H1 (cell line): ENCODE results near the gene GADD45B. TPM values are rescaled to one million over a fixed set of nuclear protein-coding genes. Genes with fewer than 3 reads are reported as not detected.

ENCODE experiments used
- CBX5 ChIP-seq: fragments of 300-800, 300-1000 bp; sonication (generic); IDR thresholded peaks from 2 replicates; pipeline ENCODE4 v1.7.1; 2016; ENCODE audit warnings: antibody characterized with exemption, low read length, low read depth
- EGR1 ChIP-seq: IDR thresholded peaks from 2 replicates; pipeline ENCODE4 v1.6.1; 2011; ENCODE audit warnings: low read depth, low read length, borderline replicate concordance
- EP300 ChIP-seq, 2 experiments: IDR thresholded peaks; 1 replicate in 1 of 2; 2 replicates in 1 of 2; pipeline ENCODE4 v1.6.1; 2011 to 2012; ENCODE audit warnings: low read depth in 2 of 2, low read length in 2 of 2, mild to moderate bottlenecking in 2 of 2, borderline replicate concordance in 1 of 2, inconsistent platforms in 1 of 2, moderate library complexity in 1 of 2
- polyA plus RNA-seq, 7 experiments: library from polyadenylated mRNA; depleted of rRNA in 3 of 7; stranded (reverse) in 5 of 7; unstranded in 2 of 7; fragments of >200 nt in 5 of 7; fragments of 200-250 nt in 2 of 7; gene quantifications; 1 replicate in 5 of 7; 2 replicates in 1 of 7; 4 replicates in 1 of 7; pipeline versions ENCODE4 v1.2.1 to v1.2.3, GENCODE V29; 2011 to 2013; ENCODE audit warnings: missing spikeins in 2 of 7, mixed read lengths in 2 of 7
- total RNA-seq: library from RNA; stranded (reverse); fragmentation: NEBNext Ultra II Directional; extraction: Animal tissue kit (Norgen Biotek cat#: 25700); gene quantifications from 2 replicates; pipeline ENCODE4 v1.2.1, GENCODE V29; 2021

GADD45B gene
- total and polyA plus RNA-seq, 2 of the 8 experiments (the other 6 are each of a cell fraction or from before 2014, with no cell fraction given), result 7.4 to 11.4 TPM

DNA sequence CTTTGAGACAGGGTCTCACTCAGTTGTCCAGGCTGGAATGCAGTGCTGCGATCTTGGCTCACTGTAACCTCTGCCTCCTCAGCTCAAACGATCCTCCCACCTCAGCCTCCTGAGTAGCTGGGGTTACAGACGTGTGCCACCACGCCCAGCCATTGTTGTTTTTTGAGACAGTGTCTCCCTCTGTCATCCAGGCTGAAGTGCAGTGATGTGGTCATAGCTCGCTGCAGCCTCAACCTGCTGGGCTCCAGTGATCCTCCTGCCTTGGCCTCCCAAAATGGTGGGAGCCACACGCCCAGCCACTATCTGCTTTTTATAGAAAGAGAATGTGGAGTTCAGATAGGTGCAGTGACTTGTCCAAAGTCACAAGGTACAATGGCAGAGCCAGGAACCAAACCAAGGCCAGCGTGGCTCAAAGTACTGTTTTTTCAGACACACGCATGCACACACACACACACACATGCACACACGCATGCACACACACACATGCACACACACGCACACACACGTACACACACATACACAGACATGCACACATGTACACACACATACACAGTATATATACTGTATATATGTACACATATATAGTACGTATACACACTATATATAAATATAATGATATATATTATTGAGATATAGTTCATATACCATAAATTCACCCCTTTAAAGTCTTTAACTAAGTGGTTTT, 6.6 kb downstream of the GADD45B start (continued):
- no peak for TF ChIP-seq CBX5
- TF ChIP-seq EP300 (IDR thresholded peaks at IDR 0.05; ENCODE audit: borderline replicate concordance in 1 of 2, low read depth in 2 of 2, low read length in 2 of 2), result no peak
- TF ChIP-seq EGR1, result no peak
